NCI-H2196 treated with DMSO at 0.1 percent for 48 hours (cell line): Measurements from ENCODE around the gene TP73.

Source experiments
- DNase-seq: peaks from one replicate; lab custom pipeline; 2025; ENCODE audit not compliant: unreplicated experiment; lab: John Stamatoyannopoulos, UW

TP73 gene

GRCh38 chr1:3651026-3651929 is 1.0 kb upstream of the TP73 start:
- DNase-seq: no peak

DNA sequence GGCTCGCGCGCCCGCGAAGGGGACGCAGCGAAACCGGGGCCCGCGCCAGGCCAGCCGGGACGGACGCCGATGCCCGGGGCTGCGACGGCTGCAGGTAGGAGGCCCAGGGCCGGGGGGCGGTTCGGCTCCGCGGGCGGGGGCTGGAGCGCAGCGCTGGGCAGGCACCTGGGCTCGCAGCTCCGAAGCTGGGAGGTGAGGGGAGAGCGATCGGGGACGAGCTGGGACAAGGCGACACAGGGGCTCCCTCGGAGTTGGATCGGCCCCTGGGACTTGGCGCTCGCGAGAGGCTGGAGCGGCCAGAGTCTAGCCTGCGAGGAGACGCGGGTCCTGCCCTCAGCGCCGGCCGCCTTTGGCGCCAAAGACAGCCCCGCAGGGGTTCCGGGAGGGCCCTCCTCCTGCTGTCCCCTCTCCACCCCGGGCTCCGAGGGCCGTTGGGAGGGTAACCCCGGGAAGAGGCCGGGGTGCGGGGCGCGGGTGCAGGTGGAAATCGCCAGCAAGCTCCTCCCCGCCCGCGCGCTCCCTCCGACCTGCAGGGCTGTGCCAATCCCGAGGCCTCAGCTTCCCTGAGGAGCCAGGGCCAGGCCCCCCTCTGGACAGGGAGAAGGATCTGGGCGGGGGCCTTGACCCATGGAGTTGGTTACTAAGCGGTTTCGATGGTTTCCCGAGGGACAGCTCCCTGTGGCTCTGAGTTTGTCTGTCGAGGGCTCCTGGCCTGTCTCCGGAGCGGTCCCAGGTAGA is 401 bp downstream of the TP73 start:
- DNase-seq: peak; percentile 11

DNA sequence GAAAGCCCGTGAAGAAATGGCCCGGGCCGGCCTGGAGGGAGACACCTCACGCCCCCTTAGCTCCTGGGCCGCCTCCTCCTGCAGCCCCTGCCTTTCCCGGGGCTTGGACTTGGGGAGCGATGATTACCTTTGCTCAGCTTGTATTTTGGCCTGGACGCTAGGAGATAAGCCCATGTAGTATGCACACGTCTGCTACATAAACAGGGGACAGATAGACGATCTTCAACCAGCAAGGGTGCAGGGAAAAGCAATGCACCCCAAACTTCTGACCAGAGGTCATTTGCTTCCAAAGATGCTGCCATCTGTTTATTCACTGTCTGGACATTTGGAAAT is 936 bp downstream of the TP73 start:
- DNase-seq: no peak

GRCh38 chr1:3654549-3655281 is 2.4 kb downstream of the TP73 start:
- DNase-seq: no peak

DNA sequence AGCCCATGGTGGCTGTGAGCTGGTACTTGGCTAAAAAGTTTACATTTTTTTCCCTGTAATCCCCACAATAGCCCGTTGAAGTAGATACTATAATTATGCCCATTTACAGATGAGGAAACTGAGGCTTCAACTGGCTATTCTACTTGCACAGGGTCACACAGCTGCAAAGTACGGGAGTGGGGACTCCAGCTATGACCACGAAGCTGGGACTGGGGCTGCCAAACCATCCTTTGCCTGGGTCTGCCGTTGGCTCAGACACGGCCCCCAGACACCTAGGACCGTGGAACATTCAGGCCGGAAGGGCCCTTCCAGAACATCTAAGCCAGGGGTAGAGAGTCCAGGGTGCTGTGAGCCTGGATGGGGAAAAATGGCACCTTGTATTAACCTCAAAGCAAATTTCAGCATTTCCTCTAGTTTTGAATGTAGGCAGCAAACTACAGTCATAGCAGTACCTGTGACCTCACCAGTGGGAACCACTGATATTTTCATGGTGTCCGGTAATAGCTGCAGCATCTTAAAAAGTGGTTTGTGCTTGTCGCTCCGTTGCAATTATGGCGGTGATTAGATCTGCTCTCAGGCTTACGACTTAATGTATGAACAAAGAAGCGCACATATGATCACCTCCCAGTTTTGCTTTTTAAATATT is 4.3 kb downstream of the TP73 start:
- DNase-seq: no peak

DNA sequence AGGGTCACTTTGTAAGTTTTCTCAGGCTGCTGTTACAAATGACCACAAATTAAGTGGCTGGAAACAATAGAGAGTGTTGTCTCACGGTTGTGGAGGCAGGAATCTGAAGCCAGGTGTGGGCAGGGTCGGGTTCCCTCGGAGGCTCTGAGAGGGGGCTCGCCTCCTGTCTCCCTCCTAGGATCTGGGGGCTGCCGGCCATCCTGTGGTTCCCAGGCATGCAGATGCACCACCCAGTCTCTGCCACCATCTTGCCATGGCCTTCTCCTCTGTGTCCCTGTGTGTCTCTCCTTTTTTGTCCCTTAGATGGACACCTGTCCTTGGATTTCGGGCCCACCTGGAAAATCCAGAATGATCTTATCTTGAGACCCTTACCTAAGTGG is 4.8 kb downstream of the TP73 start:
- DNase-seq: no peak

DNA sequence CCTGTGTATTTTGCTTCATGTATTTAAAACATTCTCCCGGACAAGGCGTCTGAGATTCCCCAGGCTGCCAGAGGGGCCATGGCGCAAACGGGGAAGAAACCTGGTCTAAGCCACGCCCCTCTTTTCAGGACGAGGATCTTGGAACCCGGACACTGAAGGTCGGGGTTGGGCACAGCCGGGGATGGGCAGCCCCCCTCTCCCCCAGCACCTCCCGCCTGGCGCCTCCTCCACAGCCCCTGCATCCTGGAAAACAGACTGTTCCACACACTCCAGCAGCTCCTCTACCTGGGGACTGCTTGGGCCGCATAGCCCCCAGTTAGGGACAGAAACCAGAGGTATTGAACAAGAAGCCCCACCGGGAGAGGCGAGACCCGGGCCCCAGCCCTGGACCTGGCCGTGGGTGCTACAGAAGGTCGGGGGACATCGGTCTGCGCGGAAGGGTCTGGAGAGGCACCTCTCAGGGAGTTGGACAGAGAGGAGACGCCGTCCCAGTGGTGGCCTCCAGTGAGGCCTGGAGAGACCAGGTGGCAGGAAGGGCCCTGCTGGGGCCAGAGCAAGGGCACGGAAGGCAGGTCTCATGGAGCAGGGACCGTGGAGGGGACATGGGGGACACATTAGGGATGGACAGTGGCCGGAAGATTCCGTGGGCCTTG is 5.4 kb downstream of the TP73 start:
- DNase-seq: no peak

GRCh38 chr1:3658231-3658615 is 5.9 kb downstream of the TP73 start:
- DNase-seq: no peak

DNA sequence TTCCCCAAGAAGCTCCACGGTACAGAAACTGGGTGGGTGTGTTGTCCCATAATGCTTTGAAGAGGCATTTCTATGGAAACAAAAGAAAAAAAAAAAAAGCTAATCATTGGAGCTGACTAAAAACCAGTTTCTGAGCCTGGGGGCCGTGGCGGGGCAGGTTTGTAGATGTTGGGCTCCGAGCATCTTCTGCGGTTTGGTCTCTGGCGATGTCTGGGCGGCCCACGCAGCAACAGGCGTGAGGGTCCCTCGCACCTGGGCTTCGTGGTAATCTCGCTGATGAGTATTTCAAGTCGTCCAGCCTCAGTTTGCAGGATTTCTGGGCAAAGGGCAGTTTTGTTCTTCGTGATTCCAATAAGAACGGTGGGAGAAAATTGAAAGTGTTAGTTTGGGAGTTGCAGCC is 6.8 kb downstream of the TP73 start:
- DNase-seq: no peak

- no peak for DNase-seq
Measured at GRCh38 chr1:3660704-3661103, 8.4 kb downstream of the TP73 start.

DNA sequence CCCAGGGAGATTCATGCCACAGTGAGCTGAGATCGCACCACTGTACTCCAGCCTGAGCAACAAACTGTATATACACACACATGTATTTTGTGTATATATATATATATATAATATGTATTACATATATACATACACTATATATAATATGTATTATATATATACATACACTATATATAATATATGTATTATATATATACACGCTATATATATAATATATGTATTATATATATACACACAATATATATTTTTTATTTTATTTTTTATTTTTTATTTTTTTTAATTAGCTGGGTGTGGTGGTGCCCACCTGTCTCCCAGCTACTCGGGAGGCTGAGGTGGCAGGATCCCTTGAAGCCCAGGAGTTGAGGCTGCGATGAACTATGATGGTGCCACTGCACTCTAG is 9.3 kb downstream of the TP73 start:
- no peak for DNase-seq

DNA sequence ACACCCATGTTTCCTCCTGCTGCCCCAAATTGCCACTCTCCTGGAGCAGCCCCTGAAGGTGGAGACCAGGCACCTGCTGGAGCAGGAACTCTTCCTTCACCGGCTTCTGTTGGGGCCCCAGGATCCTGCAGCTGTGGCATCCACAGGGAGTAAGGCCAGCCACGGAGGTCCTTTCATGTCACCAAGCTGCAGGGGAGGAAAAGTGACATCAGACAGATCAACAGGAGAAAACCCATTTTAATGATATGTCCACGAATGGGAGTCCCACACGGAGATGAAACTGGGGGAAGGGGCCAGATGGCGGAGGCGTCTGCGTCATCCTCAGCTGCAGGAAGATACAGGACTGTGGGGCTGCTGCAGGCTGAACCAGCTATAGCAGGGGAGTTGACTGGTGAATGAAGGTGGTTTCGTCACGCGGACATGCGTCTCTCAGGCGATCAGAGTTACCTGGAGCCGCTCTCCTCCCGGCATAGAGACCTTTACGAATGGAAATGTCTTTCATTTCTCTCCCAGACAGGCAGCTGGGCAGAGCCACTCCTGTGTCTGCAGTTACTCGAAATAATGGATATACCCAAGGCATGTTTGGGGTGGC is 9.9 kb downstream of the TP73 start:
- no peak for DNase-seq

DNA sequence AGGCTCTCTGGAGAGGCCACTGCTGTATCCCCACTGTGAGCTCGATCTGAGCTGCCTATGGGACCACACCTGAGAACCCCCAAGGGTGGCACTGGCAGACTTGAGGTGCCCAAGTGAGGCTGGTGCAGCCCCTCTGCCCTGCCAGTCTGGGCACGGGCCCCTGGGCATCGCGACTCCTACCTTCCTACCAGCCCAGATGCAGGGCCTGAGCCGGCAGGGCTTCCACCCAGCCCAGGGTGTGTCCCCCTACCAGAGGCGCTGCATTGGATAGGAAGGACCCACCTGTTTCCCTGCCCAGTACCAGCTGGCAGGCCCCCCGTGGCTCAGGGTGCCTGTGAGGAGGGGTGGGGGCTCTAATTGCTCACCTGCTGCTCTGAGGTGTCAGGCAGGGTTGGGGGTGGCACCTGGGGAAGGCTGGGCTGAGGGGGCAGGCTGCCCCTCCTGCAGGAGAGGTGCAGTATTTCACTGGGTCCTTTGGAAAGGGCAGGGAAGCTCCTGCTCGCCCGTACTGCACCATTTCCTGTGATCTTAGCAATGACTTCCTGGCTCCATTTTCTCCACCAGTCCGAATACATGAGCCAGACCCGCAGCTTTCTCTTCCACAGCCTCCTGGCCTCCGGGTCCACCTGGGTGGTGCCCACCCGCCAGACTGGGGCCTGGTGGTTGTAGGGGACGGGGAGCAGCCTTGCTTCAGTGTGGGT is 11.8 kb downstream of the TP73 start:
- no peak for DNase-seq

DNA sequence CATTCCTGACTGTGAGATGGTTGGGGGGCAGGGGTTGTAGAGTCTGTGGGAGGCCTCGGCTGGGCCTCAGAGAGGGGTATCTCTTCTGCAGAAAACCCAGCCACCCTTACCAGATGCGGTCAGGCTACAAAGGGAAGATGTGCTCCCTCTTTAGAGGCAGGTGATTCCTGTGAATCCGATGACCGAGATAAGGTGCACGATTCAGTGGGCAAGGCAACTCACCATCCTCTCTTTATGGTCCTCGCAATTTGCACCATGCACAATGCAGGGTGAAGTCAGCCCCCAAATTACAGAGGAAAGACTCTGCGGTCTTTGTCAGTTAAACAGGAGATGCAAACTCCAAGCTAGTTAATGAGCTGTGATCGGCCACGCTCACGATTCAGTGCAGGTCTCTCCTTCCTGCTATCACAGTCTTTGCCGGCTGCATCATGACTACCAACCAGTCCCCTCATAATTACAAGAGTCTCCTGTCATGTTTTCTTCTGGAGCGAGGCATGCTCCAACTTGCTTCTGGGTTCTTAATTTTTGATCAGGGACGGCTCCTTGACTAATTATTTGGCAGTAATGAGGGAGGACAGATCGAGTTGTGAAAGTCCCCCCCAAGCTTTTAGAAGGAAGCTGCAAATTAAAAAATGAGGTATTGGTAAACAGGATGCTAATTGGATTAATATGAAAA is 12.5 kb downstream of the TP73 start:
- no peak for DNase-seq

GRCh38 chr1:3668148-3668547 is 15.8 kb downstream of the TP73 start:
- DNase-seq: no peak

DNA sequence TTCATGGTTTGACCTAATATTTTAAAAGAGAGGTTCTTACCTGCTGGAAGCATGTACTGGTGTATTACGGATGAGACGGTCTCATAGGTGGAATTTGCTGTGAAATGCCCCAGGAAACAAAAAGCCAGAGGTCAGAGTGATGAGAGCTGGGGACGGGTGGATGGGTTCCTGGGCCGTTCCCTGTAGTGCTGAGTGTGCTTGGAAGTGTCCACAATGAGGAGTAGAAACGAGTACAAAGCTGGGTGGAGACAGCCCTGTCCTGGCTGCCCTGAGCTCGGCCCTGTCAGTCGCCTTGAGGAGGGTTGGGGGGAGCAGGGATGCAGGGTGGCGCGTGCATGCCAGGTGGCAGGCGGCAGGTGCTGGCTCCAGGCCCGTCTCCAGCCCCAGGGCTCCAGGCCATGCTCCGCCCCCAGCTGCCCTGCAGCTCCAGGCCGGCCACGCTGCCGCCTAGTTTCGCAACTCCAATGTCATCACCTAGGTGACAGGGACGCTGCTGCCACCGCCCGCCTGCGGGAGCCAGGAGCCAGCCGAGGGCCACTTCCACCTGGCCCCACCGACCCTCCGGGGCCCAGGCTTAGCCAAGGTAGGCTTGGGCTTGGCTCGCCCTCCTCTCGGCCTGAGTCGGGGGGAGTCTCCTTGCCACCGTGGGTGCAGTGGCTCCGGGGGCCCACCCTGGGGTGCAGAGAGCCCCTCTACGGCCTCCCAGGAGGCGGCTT is 16.4 kb downstream of the TP73 start:
- DNase-seq: peak; percentile 87

- DNase-seq: no peak
Measured at GRCh38 chr1:3669421-3669821, 17.1 kb downstream of the TP73 start.

DNA sequence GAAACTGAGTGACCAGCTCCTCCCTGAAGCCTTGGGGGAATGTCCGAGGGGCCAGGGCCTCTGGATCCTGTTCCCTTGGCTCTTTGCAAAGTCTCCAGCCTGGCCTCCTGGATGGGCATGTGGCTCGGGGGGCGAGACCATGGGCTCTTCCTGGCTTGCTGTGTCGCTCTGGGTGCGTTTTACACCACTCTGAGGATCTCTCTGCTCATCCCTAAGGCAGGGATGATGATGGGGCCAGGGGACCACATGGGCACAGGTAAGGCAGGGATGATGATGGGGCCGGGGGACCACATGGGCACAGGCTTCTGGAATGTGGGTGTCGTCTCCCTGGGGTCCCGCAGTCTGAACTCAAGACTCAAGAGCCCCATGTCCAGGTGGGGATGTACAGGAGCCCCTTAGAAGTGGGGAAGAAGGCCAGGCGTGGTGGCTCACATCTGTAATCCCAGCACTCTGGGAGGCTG is 17.7 kb downstream of the TP73 start:
- no peak for DNase-seq

DNA sequence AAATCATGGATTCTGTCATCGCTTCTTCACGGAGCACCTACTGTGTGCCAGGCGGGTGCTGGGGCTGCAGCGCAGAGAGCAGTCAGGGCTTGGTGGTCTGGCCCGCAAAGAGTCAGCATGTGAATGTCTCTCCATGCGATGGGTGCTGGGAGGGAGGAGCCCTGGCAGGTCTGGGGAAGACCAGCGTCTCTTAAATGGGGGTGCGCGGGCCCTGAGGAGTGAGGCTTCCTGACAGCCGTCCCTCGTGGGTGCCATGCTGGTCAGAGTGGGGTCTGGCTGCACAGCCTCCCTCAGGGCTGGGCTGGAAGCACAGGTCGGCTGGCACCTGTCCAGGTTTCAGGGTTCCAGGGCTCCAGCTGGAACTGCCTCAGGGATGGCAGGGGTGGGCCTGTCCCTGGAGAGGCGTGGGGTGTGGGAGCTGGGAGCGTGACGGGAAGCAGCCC is 18.5 kb downstream of the TP73 start:
- no peak for DNase-seq
